ENCODE measurements around the gene MT1F.
A peak's percentile ranks its signal among the peaks of the same experiment; 100 is the strongest.

MT1F gene

DNA sequence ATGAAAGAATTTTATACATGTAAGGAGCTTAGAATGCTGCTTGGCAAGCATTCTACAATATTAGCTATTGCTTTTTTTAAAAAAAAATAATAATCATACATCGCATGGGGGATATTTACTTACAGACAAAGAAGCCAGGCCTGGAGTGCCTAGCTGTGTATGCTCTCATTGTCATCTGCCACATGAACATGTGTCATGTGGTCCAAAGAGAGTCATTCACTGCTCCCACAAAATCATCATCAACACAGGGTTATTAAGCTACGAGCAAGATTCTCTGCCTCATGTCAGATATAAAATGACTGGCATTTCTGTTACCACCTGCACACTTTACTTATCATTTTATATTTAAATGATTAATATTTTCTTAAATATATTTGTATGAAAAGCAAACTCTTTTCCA, 34.1 kb upstream of the MT1F start:
- Histone ChIP-seq H3K4me2 (no peak overlapping the region), H3K27me3 (peaks cover 81 to 99% (median 97%) of the 10 kb centered on the region in 11 experiments), H3K9me3 (replicated peaks in 1 of 11) (peaks cover 0 to 9% (median 0%) of the 10 kb centered on the region in 11 experiments; a peak in 1 of 22 replicates), H4K20me1 (peaks cover 0 to 16% (median 0%) of the 10 kb centered on the region in 11 experiments; a peak in 10 of 22 replicates), H3K9ac (no peak overlapping the region), H3K4me3 (no peak overlapping the region), H3K27ac (no peak overlapping the region), H3K36me3 (no peaks in the 10 kb centered on the region), H3K4me1 (peaks cover 8 to 12% (median 11%) of the 10 kb centered on the region in 10 experiments; a peak in 17 of 20 replicates)
- TF ChIP-seq Cebpa-rat (IDR thresholded peaks at IDR 0.05), result no peak

DNA sequence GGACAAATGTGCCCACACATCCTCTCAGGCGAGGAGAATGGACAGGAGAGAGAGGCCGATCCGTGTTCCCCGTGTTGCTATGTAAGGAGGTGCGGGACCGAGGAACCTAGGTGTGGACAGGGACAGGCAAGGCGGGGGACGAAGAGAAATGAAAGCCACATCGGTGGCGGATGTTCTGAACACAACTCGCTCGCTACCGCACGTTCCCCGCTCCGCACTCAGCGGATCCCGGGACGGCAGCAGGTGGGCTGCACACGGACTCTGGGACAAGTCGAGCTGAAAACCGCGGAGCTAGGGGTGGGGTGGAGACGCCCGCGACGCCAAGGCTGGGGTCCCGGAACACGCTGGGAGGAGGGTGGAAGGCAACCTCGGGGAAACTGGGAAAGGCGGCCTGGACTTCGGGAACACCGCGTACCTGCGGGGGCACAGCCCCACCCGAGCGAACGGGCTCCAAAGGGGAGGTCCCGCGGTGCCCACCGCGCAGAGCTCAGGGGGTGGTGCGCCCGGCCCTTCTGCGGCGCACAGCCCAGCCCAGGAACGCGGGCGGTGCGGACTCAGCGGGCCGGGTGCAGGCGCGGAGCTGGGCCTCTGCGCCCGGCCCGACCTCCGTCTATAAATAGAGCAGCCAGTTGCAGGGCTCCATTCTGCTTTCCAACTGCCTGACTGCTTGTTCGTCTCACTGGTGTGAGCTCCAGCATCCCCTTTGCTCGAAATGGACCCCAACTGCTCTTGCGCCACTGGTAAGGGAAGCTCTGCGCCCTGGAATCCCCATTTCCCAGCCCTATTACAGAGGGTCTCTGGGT, 32.4 kb upstream of the MT1F start, which contains the start of gene MT1E:
MT1E (plus strand) TSS at position 642 of the 803 bp plus-strand sequence; CDS start at position 713, 71 bp downstream.
- Histone ChIP-seq H3K4me1 (peaks cover 8 to 18% (median 11%) of the 10 kb centered on the region in 10 experiments; a peak in 17 of 20 replicates), H3K4me2 (peak within 1 kb of the TSS; percentile 46 to 86 (median 68)), H4K20me1 (peaks cover 0 to 27% (median 0%) of the 10 kb centered on the region in 11 experiments; a peak in 10 of 22 replicates), H3K27ac (no peak within 1 kb of the TSS), H3K4me3 (peak within 1 kb of the TSS; percentile 21 to 61 (median 40); a peak in 19 of 20 replicates), H3K9me3 (replicated peaks in 1 of 11) (peaks cover 0 to 9% (median 0%) of the 10 kb centered on the region in 11 experiments; a peak in 1 of 22 replicates), H3K36me3 (no peaks in the 10 kb centered on the region), H3K9ac (peak within 1 kb of the TSS in 1 of 11 experiments; percentile 54; a peak in 1 of 22 replicates), H3K27me3 (peaks cover 81 to 99% (median 97%) of the 10 kb centered on the region in 11 experiments)
- TF ChIP-seq Cebpa-rat (IDR thresholded peaks at IDR 0.05), result no peak

DNA sequence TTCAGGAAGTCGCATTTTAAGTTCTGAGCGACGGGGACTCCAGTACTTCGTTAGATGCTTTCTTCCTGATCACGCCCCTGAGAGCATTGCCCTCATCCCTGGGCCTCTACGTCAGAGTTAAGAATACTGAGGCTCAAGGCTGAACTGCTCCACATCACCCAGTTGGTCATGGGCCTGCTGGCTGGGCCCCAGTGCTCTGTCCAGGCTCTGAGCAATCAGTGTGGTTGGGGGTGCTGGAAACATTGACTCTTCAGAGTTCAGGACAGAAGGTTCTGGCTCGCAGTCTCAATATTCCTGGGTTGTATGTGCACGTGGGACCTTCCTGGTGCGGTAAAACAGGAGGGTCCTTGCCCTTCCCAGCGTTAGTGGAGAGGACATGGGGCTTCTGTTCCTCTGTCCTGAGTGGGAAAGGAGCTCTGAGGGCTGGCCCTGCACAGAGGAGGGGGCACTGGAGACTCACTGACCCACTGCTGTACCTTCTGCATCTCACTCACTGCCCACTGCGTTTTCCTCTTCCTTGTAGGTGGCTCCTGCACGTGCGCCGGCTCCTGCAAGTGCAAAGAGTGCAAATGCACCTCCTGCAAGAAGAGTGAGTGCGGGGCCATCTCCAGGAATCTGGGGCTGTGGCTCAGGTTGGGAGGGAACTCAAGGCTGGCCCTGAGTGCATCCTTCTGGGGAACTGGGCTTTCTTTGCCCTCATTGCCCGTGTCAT, 31.7 kb upstream of the MT1F start:
- Histone ChIP-seq H3K27me3 (peaks cover 86 to 100% (median 98%) of the 10 kb centered on the region in 11 experiments), H3K9me3 (replicated peaks in 1 of 11) (peaks cover 0 to 9% (median 0%) of the 10 kb centered on the region in 11 experiments; a peak in 1 of 22 replicates), H3K4me1 (peaks cover 8 to 20% (median 11%) of the 10 kb centered on the region in 10 experiments; a peak in 17 of 20 replicates), H4K20me1 (peaks cover 0 to 27% (median 0%) of the 10 kb centered on the region in 11 experiments; a peak in 10 of 22 replicates), H3K4me3 (peak overlapping the region; percentile 21 to 61 (median 40); a peak in 13 of 20 replicates), H3K4me2 (peak overlapping the region; percentile 46 to 86 (median 68)), H3K9ac (0 out of 22 replicates have a peak overlapping the region, but pooled peaks of 1 of the 11 experiments have one; percentile 54), H3K27ac (no peak overlapping the region), H3K36me3 (no peaks in the 10 kb centered on the region)
- no peak for TF ChIP-seq Cebpa-rat (IDR thresholded peaks at IDR 0.05)

DNA sequence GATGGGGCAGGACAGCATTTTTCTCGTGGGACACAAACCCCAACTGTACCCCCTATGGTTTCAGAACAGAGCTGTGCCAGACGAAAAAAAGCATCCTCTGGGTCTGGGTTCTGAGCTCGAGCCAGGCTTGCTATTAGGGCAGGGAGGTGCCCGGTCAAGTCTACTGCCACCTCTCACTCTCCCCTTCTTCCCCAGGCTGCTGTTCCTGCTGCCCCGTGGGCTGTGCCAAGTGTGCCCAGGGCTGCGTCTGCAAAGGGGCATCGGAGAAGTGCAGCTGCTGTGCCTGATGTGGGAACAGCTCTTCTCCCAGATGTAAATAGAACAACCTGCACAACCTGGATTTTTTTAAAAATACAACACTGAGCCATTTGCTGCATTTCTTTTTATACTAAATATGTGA, 31.1 kb upstream of the MT1F start:
- no peak for TF ChIP-seq Cebpa-rat (IDR thresholded peaks at IDR 0.05)
- Histone ChIP-seq H3K27ac (no peak overlapping the region), H3K4me3 (no peak overlapping the region), H3K9me3 (replicated peaks in 1 of 11) (peaks cover 0 to 9% (median 0%) of the 10 kb centered on the region in 11 experiments; a peak in 1 of 22 replicates), H4K20me1 (peaks cover 0 to 27% (median 0%) of the 10 kb centered on the region in 11 experiments; a peak in 11 of 22 replicates), H3K4me2 (no peak overlapping the region), H3K4me1 (peaks cover 8 to 20% (median 11%) of the 10 kb centered on the region in 10 experiments; a peak in 17 of 20 replicates), H3K9ac (no peak overlapping the region), H3K27me3 (peaks cover 92 to 100% (median 98%) of the 10 kb centered on the region in 11 experiments), H3K36me3 (no peaks in the 10 kb centered on the region)

DNA sequence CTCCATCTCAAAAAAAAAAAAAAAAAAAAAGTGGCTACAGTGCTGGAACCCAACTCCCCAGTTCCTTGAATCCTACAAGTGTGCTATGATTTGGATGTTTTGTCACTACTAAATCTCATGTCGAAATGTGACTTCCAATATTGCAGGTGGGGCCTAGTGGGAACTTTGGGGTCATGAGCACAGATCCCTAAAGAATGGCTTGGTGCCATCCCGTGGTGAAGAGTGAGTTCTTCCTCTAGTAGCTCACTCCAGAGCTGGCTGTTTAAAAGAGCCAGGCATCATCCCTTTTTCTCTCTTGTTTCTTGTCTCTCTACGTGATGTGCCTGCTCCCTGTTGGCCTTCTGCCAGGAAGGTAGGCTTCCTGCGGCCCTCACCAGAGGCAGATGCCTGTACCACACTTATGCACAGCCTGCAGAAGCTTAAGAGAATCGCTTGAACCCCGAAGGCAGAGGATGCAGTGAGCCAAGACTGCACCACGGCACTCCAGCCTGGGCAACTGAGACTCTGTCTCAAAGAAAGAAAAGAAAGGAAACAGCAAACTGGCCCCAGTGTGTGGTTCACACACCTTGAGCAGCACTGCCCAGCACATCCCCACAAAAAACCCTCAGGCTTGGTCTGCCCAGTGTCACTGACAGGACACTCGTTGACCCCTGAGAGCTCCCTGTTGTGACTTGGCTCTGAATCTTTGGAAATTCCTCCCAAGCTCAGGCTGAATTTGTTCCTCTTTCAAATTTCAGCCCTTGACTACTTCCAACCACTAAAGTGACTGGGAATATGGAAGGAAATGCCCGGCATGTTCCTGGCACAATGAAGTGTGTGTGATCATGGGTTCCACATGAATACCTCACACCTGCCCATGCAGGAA, 29.0 kb upstream of the MT1F start:
- no peak for TF ChIP-seq Cebpa-rat (IDR thresholded peaks at IDR 0.05)
- H3K27me3 ChIP-seq, result peaks cover 98 to 100% (median 99%) of the 10 kb centered on the region in 11 experiments
- H3K9me3 ChIP-seq (replicated peaks in 1 of 11), result peaks cover 0 to 9% (median 0%) of the 10 kb centered on the region in 11 experiments; a peak in 1 of 22 replicates
- H3K4me3 ChIP-seq, result no peak overlapping the region
- no peak overlapping the region for H3K4me2 ChIP-seq
- H3K36me3 ChIP-seq, result no peaks in the 10 kb centered on the region
- H3K4me1 ChIP-seq, result peaks cover 8 to 25% (median 12%) of the 10 kb centered on the region in 10 experiments; a peak in 17 of 20 replicates
- no peak overlapping the region for H3K27ac ChIP-seq
- H3K9ac ChIP-seq, result no peak overlapping the region
- peaks cover 0 to 43% (median 20%) of the 10 kb centered on the region in 11 experiments; a peak in 15 of 22 replicates for H4K20me1 ChIP-seq

DNA sequence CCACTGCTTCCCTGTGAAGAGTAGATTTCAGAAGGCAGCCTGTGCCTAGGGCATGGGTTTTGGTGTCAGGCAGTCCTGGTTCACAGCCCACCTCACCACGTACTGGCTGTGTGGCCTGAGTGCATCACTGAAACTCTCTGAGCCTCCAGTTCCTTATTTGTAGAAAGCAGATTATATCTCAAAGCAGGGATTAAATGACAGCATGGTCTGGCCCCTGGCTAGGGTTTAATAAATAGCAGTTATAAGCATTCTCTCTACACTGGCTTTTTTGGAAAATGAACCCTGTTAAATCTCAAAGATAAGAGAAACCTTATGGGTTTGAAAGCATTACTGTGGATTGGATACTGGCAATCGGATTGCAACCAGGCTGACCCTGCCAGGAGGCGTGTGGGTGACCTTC, 28.2 kb upstream of the MT1F start:
- Histone ChIP-seq H3K27ac (no peak overlapping the region), H4K20me1 (peaks cover 0 to 45% (median 20%) of the 10 kb centered on the region in 11 experiments; a peak in 15 of 22 replicates), H3K4me2 (no peak overlapping the region), H3K36me3 (no peaks in the 10 kb centered on the region), H3K27me3 (peaks cover 100% of the 10 kb centered on the region in 11 experiments), H3K9me3 (replicated peaks in 1 of 11) (peaks cover 0 to 9% (median 0%) of the 10 kb centered on the region in 11 experiments; a peak in 1 of 22 replicates), H3K9ac (no peak overlapping the region), H3K4me1 (peaks cover 8 to 25% (median 12%) of the 10 kb centered on the region in 10 experiments; a peak in 17 of 20 replicates), H3K4me3 (no peak overlapping the region)
- no peak for TF ChIP-seq Cebpa-rat (IDR thresholded peaks at IDR 0.05)

DNA sequence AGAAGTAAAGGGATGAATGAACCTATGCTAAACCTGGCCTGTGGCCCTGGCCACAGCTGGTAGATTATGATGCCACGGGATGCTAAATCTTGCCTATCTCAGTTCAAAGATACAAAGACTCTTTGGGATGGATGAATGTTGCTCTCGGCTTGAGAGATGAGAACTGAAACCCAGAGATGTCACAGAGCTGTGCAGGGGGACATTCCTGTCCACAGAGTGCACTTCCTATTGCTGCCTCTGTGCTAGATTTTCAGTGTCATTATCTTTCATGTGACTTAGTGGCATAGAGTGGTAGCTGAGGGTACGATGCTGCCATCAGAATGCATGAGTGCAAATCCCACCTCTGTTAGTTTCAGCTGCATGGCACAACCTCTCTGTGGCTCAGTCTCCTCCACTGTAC, 27.6 kb upstream of the MT1F start:
- no peaks in the 10 kb centered on the region for H3K36me3 ChIP-seq
- H3K27me3 ChIP-seq, result peaks cover 100% of the 10 kb centered on the region in 11 experiments
- no peak overlapping the region for H3K4me3 ChIP-seq
- H3K4me1 ChIP-seq, result peaks cover 8 to 24% (median 12%) of the 10 kb centered on the region in 10 experiments; a peak in 17 of 20 replicates
- no peak overlapping the region for H3K9ac ChIP-seq
- TF ChIP-seq Cebpa-rat (IDR thresholded peaks at IDR 0.05), result no peak
- peak overlapping the region in 1 of 11 experiments; percentile 24; a peak in 2 of 22 replicates for H3K4me2 ChIP-seq
- H4K20me1 ChIP-seq, result peaks cover 0 to 48% (median 26%) of the 10 kb centered on the region in 11 experiments; a peak in 15 of 22 replicates
- peaks cover 0 to 5% (median under 1%) of the 10 kb centered on the region in 11 experiments; a peak in 10 of 22 replicates for H3K9me3 ChIP-seq (replicated peaks in 1 of 11)
- H3K27ac ChIP-seq, result no peak overlapping the region

All from BLaER1 treated with 17β-estradiol and CSF1 and Interleukin-3, amounts not matched to agents 10 nM and 100 nM (cell line).